ENCODE measurements around the gene APOA5.
"Not testable (repeated sequence)": the region's sequence is repeated elsewhere in the genome, so short reads cannot be mapped to it uniquely, and the experiment has no call there.

APOA5 gene

DNA sequence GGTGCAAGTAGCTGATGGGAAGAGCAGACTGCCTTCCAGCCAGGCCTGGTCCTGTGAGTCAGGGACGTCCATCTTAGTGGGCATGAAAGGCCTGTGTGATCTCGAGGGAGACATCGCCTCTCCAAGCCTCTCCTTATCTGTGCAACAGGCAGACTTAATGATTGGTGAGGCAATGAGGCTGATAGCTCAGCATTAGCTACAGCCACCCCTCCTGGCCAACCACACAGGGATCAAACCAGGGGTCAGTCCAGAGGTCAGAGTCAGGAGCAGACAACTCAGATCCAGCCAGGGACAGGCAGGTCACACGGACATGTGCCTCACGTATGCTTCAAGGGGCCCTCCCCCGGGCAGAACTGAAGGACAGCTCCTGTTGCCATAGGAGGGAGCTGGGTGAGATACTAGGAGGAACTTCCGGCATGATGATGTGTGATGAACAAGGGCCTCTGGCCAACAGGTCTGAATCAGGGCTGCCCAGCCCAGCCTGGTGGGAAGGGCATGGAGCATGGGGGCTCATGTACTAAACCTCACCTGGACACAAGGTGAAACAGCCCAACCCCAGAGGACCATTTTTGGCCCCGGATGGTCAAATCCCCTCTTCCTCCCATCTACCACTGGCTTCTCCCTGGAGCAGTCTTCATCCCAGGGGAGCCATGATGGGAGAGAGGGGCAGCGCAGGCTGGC, 35.2 kb upstream of the APOA5 start:
- DNase-seq: no peak

GRCh38 chr11:116825854-116826750, 34.4 kb upstream of the APOA5 start:
- no peak for DNase-seq

- DNase-seq: no peak
These were observed 33.8 kb upstream of the APOA5 start for GRCh38 chr11:116825434-116825833.

DNA sequence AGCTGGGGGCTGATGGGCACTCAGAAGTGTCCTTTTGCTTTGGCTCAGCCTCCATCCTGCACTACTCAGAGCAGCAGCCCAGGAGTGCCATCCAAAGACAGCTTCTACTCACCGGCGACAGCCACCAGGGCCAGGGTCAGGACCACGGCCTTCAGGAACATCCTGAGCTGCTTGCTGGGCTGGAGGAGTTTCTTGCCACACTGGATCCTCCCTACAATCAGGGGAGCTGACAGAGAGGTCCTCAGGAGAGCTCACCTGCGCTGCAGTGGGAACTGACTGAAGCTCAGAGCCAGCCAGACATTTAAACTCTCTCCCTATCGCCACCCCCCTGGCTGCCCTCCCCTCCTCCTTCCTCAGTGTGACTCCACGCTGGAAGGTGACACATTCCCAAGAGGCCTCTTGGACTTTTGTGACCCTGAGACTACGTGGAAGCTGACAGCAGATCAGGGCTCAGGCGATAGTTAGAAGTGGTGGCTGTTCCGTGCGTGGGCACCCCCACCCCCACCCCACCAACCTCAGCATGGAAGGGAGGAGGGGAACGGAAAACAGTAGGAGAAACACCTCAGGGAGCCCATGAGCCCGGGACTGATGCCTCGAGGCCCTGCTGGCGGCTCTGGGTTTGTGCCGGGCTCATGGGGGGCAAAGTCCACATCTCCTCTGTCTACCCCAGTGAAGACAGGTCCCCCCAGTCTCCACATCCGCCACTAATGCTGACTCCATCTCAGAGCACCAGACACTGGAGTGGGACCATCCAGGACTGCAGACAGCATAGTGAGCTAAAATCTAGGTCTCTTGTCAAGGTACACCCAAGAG, 31.6 kb upstream of the APOA5 start, which contains the start of gene APOA4:
APOA4 (minus strand) TSS at position 274 of the 813 bp plus-strand sequence; CDS start at position 161, 113 bp downstream.
- DNase-seq: no peak

DNA sequence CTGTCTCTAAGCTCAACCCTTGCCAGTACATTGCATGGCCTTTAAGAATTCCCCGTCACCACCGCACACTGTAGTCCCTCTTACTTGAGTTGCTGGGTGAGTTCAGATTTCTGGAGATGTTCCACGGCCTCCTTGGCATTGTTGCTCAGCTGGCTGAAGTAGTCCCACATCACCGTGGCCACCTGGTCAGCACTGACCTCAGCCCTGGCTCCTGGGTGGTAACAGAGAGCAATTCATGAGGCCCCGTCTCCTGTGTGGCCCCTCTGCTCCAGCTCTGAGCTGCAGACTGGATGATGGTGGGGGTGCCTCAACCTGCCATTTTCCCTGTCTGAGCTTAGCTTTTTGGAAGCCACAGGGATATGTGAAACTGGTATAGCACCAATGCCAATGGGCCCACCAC, 30.9 kb upstream of the APOA5 start:
- no peak for DNase-seq

GRCh38 chr11:116821050-116821918, 29.6 kb upstream of the APOA5 start:
- DNase-seq: no peak

DNA sequence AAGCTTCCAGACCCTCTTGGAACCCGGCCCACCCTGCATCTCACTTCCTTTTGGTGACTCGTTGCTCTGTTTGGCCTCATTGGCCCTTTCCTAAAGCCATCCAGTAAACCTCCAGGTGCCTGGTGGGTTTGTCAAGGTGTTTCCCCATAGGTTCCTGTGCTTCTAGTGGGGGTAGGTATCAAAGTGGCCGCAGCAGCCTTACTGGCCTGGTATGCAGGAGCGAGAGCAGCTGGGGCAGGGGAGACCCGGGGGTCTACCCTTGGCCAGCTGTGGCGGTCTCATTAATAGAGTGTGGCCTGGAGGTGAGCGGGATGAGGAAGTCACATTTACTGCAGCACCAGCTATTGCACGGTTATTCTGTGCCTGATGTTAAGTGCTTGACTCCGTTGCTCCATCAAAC, 27.4 kb upstream of the APOA5 start:
- no peak for DNase-seq

- no peak for DNase-seq
These were observed 22.8 kb upstream of the APOA5 start for GRCh38 chr11:116814502-116814901.

GRCh38 chr11:116813781-116814471, 22.2 kb upstream of the APOA5 start:
- no peak for DNase-seq

DNA sequence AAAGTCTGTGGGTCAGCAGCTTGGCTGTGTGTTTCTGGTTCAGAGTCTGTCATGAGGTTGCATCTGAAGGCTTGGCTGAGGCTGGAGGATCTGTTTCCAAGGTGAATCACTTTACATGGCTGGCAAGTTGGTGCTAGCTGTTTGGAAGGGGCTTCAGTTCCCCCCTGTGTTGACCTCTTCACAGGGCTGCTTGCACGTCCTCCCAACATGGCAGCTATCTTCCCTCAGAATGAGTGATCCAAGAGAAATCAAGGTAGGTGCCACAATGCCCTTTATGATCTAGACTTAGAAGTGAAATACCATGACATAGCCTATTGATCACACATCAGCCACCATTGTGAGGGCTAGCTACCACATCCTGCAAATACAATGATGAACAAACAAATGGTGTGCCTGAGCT, 21.5 kb upstream of the APOA5 start:
- no peak for DNase-seq

- DNase-seq: no peak
These were observed 20.4 kb upstream of the APOA5 start for GRCh38 chr11:116812109-116812508.

GRCh38 chr11:116811194-116811593, 19.5 kb upstream of the APOA5 start:
- no peak for DNase-seq

- no peak for DNase-seq
These were observed 16.8 kb upstream of the APOA5 start for GRCh38 chr11:116808262-116809175.

- DNase-seq: no peak
These were observed 16.1 kb upstream of the APOA5 start for GRCh38 chr11:116807601-116808261.

- DNase-seq: no peak
These were observed 12.3 kb upstream of the APOA5 start for GRCh38 chr11:116804001-116804400.

DNA sequence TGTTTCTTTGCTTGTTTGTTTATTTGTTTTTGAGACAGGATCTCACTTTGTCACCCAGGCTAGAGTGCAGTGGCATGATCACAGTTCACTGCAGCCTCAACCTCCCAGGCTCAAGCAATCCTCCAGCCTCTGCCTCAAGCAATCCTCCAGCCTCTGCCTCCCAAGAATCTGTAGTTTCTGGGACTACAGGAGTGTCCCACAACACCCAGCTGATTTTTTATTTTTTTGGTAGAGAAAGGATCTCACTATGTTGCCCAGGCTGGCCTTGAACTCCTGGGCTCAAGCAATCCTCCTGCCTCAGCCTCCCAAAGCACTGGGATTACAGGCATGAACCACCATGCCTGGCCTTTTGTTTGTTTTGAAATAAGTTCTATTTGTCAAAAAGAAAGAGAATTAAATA, 10.0 kb upstream of the APOA5 start:
- DNase-seq: not testable (repeated sequence)

- DNase-seq: no peak
These were observed 8.9 kb upstream of the APOA5 start for GRCh38 chr11:116800610-116801009.

DNA sequence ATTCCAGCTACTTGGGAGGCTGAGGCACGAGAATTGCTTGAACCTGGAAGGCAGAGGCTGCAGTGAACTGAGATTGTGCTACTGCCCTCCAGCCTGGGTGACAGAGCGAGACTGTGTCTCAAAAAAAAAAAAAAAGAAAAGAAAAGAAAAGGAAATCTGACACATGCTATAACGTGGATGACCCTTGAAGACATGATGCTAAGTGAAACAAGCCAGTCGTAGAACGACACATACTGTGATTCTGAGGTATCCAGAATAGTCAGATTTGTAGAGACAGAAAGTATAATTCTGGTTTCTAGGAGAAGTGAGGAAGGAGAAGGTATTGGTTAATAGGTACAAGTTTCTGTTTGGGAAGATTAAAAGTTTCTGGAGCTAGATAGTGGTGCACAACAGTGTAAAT, 6.7 kb upstream of the APOA5 start:
- no peak for DNase-seq

DNA sequence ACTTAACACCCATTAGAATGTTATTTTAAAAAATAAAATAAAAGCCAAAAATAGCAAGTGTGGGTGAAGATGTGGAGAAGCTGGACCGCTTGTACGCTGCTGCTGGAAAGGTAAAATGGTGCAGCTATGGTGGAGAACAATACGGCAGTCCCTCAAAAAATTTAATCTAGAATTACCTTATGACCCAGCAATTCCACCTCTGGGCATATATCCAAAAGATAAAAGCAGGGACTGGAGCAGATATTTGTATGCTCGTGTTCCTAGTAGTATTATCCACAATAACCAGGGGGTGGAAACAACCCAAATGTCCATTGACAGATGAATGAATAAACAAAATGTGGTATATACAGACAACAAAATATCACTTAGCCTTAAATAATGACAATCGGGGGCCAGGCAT, 6.1 kb upstream of the APOA5 start:
- no peak for DNase-seq

- DNase-seq: no peak
These were observed 4.9 kb upstream of the APOA5 start for GRCh38 chr11:116796548-116796947.

All from stimulated activated CD4-positive, alpha-beta T cell treated with anti-CD3 and anti-CD28 coated beads, Interleukin-1b, Interleukin-23, amount 100 ng/mL, for 48 hours (primary cell).